ENCODE results near the gene NR6A1. TPM values are rescaled to one million over a fixed set of nuclear protein-coding genes. Genes with fewer than 3 reads are reported as not detected.

NR6A1 gene
- total and polyA plus RNA-seq, 2 experiments from 2014 or later, result 44.2 to 139 TPM

GRCh38 chr9:124635285-124635684 is 135.8 kb downstream of the NR6A1 start:
- ATAC-seq (no peak), DNase-seq (ENCODE audit: low spot score) (no peak)
- peaks cover 3% of the 10 kb centered on the region; the same call in 1 of the 2 replicates for H3K4me1 ChIP-seq (ENCODE audit: insufficient read depth)
- no peaks in the 10 kb centered on the region for H3K27me3 ChIP-seq (ENCODE audit: insufficient read depth)
- H3K9me3 Mint-ChIP-seq, result no peaks in the 10 kb centered on the region
- H3F3A ChIP-seq (replicated peaks; ENCODE audit: low read depth), result no peaks in the 10 kb centered on the region
- H3K27me3 Mint-ChIP-seq (ENCODE audit: insufficient read depth, low read depth, poor library complexity), result no peaks in the 10 kb centered on the region
- H3K4me3 ChIP-seq, result no peak overlapping the region
- H3K9me2 ChIP-seq (ENCODE audit: insufficient read depth), result no peaks in the 10 kb centered on the region
- peaks cover 11% of the 10 kb centered on the region for H3K4me1 Mint-ChIP-seq
- TF ChIP-seq NANOG (IDR thresholded peaks at IDR 0.05; ENCODE audit: borderline replicate concordance) (no peak), JUNB (IDR thresholded peaks at IDR 0.05; ENCODE audit: unreplicated experiment) (no peak), ZNF331 (CRISPR knock-in tag; IDR thresholded peaks at IDR 0.05; ENCODE audit: low read depth) (no peak), CTCF (conservative IDR thresholded peaks at IDR 0.05; ENCODE audit: low read depth in 2 of 2) (no peak), ZNF114 (CRISPR knock-in tag; IDR thresholded peaks at IDR 0.05) (no peak), POLR2AphosphoS5 (IDR thresholded peaks at IDR 0.05; ENCODE audit: low read depth) (no peak), CREB1 (CRISPR knock-in tag; IDR thresholded peaks at IDR 0.05; ENCODE audit: low read depth) (no peak), ETS1 (IDR thresholded peaks at IDR 0.05) (no peak), EZH2 (IDR thresholded peaks at IDR 0.05; ENCODE audit: low read depth, unreplicated experiment) (no peak), REST (IDR thresholded peaks at IDR 0.05; ENCODE audit: unreplicated experiment) (no peak), ZNF462 (CRISPR knock-in tag; IDR thresholded peaks at IDR 0.05) (no peak)
- no peak overlapping the region for H3K4me2 ChIP-seq
- no peak overlapping the region for H3K4me3 Mint-ChIP-seq
- no peaks in the 10 kb centered on the region for H3K36me3 ChIP-seq (ENCODE audit: insufficient read depth)
- H3K27ac Mint-ChIP-seq, result no peak overlapping the region
- no peaks in the 10 kb centered on the region for H3K79me2 ChIP-seq (replicated peaks; ENCODE audit: insufficient read depth)
- H3K36me3 Mint-ChIP-seq (ENCODE audit: low read depth), result no peaks in the 10 kb centered on the region
- no peak overlapping the region for H3K27ac ChIP-seq (ENCODE audit: low read depth)
- 0 out of 2 replicates have a peak, but pooled peaks cover 3% of the 10 kb centered on the region for H4K20me1 ChIP-seq (replicated peaks; ENCODE audit: insufficient read depth)
- H2AFZ ChIP-seq, result no peak overlapping the region
